ENCODE results near the gene CBX7.

GRCh38 chr22:39122772-39123470, 29.6 kb downstream of the CBX7 start:
- no peak for TF ChIP-seq EZH2 (IDR thresholded peaks at IDR 0.05)
- TF ChIP-seq POLR2AphosphoS5 (IDR thresholded peaks at IDR 0.05; ENCODE audit: borderline replicate concordance, low read depth, low read length): no peak
